Neural progenitor cell (in vitro differentiated cells): Measurements from ENCODE around the gene CCDC88A. TPM values are rescaled to one million over a fixed set of nuclear protein-coding genes. Genes with fewer than 3 reads are reported as not detected.

ENCODE experiments used
- DNase-seq: peaks from one replicate; pipeline ENCODE4 v3.0.0-alpha.2; 2016; ENCODE audit warnings: low spot score
- H2AFZ ChIP-seq: fragments of 200-600 bp; sonication (generic); replicated peaks from 2 replicates; pipeline ENCODE4 v1.6.1; 2016; ENCODE audit warnings: antibody characterized with exemption
- H3F3A ChIP-seq: fragments of 200-600 bp; sonication (generic); 2 replicates; pipeline ENCODE4 v1.6.1; 2016; ENCODE audit warnings: antibody characterized with exemption, low read depth
- H3K27ac ChIP-seq: fragments of 200-600 bp; sonication (generic); 2 replicates; pipeline ENCODE4 v1.5.1; 2016; ENCODE audit warnings: mild to moderate bottlenecking
- H3K27me3 ChIP-seq: fragments of 200-600 bp; sonication (generic); 2 replicates; pipeline ENCODE4 v1.6.1; 2016; ENCODE audit warnings: mild to moderate bottlenecking, moderate library complexity
- H3K36me3 ChIP-seq: fragments of 200-600 bp; sonication (generic); 2 replicates; pipeline ENCODE4 v1.5.1; 2016
- H3K4me1 ChIP-seq: fragments of 200-600 bp; sonication (generic); 2 replicates; pipeline ENCODE4 v1.6.1; 2016; ENCODE audit warnings: mixed run types
- H3K4me2 ChIP-seq: fragments of 200-600 bp; sonication (generic); 2 replicates; pipeline ENCODE4 v1.6.1; 2016
- H3K4me3 ChIP-seq: fragments of 200-600 bp; sonication (generic); 2 replicates; pipeline ENCODE4 v1.5.1; 2016
- H3K79me2 ChIP-seq: fragments of 200-600 bp; sonication (generic); 2 replicates; pipeline ENCODE4 v1.6.1; 2016; ENCODE audit warnings: low read depth
- H3K9ac ChIP-seq: fragments of 200-600 bp; sonication (generic); 2 replicates; pipeline ENCODE4 v1.6.1; 2016
- H3K9me3 ChIP-seq: fragments of 200-600 bp; sonication (generic); 2 replicates; pipeline ENCODE4 v1.5.1; 2016; ENCODE audit warnings: low read depth
- H4K20me1 ChIP-seq: fragments of 200-600 bp; sonication (generic); 2 replicates; pipeline ENCODE4 v1.6.1; 2016; ENCODE audit warnings: low read depth
- H3K27ac Mint-ChIP-seq: 3 replicates; pipeline ENCODE4 v1.8.0; 2021; ENCODE audit warnings: mixed read lengths
- H3K27me3 Mint-ChIP-seq: 2 replicates; pipeline ENCODE4 v1.8.0; 2022; ENCODE audit warnings: low read depth, mild to moderate bottlenecking, inconsistent platforms, moderate library complexity, mixed read lengths; ENCODE audit not compliant: insufficient read depth
- H3K36me3 Mint-ChIP-seq: 3 replicates; pipeline ENCODE4 v1.8.0; 2021; ENCODE audit warnings: mixed read lengths
- H3K4me1 Mint-ChIP-seq: 3 replicates; pipeline ENCODE4 v1.8.0; 2021; ENCODE audit warnings: mixed read lengths
- H3K4me3 Mint-ChIP-seq: 3 replicates; pipeline ENCODE4 v1.8.0; 2021; ENCODE audit warnings: mild to moderate bottlenecking, moderate library complexity, mixed read lengths
- H3K9me3 Mint-ChIP-seq: 3 replicates; pipeline ENCODE4 v1.8.0; 2020; ENCODE audit warnings: mixed read lengths
- EZH2 ChIP-seq: fragments of 200-600 bp; sonication (generic); IDR thresholded peaks from 2 replicates; pipeline ENCODE4 v1.6.1; 2017; ENCODE audit warnings: antibody characterized with exemption, mild to moderate bottlenecking, moderate library complexity
- EZH2phosphoT487 ChIP-seq: fragments of 200-600 bp; sonication (generic); IDR thresholded peaks from 2 replicates; pipeline ENCODE4 v1.6.1; 2017; ENCODE audit warnings: antibody characterized with exemption
- total RNA-seq: library from RNA; depleted of rRNA; stranded (reverse); fragments of >200 nt; gene quantifications from 2 replicates; pipeline ENCODE4 v1.2.3, GENCODE V29; 2015; ENCODE audit warnings: low replicate concordance
- TF ChIP-seq, protein P1 (sequence below): fragments of 200-600 bp; sonication (generic); IDR thresholded peaks from 2 replicates; pipeline ENCODE4 v1.5.1; 2017; ENCODE audit warnings: antibody characterized with exemption, mild to moderate bottlenecking

CCDC88A gene
- total RNA-seq, 1 donor from 2014 or later: 182 TPM

DNA sequence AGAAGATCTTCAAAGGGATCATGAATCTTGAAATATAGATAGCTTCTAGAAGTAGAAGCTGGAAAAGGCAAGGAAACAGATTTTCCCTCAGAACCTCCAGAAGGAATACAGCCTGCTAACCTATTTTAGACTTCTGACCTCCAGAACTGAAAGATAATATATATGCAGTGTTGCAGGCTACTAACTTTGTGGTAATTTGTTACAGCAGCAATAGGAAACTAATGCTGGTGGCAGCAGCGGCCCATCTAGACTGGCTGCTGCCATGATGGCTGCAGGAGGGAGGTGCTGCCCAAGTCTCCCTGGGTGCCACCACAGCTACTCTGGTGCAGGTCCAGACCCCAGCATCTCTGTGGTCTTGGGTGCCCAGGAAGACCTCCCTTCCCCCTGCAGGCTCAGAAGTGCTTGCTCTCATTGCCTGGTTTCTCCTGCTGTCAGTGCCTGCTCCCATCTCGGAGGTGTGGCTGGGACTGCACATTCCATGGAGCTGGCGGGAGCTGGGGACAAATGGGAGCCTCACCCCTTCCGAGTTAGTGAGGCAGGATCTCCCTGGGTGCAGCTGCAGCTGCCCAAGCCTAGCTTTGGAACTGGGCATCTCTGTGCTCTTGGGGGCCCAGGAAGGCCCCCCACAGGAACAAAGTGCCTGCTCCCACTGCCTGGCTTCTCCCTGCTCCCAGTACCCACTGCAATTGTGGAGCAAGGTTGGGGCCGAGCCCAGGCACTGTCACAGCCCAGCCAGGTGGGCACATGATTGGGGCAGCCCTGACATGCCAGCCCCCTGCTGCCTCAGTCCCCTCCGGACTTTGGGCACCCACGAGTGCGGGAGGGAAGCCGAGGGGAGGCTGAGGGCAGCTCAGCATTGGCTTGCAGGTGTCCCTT lies 18.1 kb upstream of the CCDC88A start:
- no peak overlapping the region for H3K27ac ChIP-seq
- H3K4me3 Mint-ChIP-seq: no peak overlapping the region
- peaks cover 2% of the 10 kb centered on the region for H3K9me3 Mint-ChIP-seq
- H3F3A ChIP-seq: no peaks in the 10 kb centered on the region
- H3K4me2 ChIP-seq: no peak overlapping the region
- H3K4me3 ChIP-seq: no peak overlapping the region
- H3K27me3 Mint-ChIP-seq: no peaks in the 10 kb centered on the region
- TF ChIP-seq, protein P1, sequence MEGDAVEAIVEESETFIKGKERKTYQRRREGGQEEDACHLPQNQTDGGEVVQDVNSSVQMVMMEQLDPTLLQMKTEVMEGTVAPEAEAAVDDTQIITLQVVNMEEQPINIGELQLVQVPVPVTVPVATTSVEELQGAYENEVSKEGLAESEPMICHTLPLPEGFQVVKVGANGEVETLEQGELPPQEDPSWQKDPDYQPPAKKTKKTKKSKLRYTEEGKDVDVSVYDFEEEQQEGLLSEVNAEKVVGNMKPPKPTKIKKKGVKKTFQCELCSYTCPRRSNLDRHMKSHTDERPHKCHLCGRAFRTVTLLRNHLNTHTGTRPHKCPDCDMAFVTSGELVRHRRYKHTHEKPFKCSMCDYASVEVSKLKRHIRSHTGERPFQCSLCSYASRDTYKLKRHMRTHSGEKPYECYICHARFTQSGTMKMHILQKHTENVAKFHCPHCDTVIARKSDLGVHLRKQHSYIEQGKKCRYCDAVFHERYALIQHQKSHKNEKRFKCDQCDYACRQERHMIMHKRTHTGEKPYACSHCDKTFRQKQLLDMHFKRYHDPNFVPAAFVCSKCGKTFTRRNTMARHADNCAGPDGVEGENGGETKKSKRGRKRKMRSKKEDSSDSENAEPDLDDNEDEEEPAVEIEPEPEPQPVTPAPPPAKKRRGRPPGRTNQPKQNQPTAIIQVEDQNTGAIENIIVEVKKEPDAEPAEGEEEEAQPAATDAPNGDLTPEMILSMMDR: no peak
- TF ChIP-seq EZH2phosphoT487 (no peak), EZH2 (no peak)
- no peaks in the 10 kb centered on the region for H3K27me3 ChIP-seq
- no peak overlapping the region for H2AFZ ChIP-seq
- H3K4me1 Mint-ChIP-seq: no peaks in the 10 kb centered on the region
- H3K9me3 ChIP-seq: no peaks in the 10 kb centered on the region
- no peaks in the 10 kb centered on the region for H3K4me1 ChIP-seq
- no peaks in the 10 kb centered on the region for H4K20me1 ChIP-seq
- no peaks in the 10 kb centered on the region for H3K79me2 ChIP-seq
- no peak overlapping the region for H3K9ac ChIP-seq
- no peaks in the 10 kb centered on the region for H3K36me3 ChIP-seq
- no peak overlapping the region for H3K27ac Mint-ChIP-seq
- no peaks in the 10 kb centered on the region for H3K36me3 Mint-ChIP-seq
- no peak for DNase-seq

- no peak overlapping the region for H3K4me3 Mint-ChIP-seq
- peak overlapping the region; percentile 80 for H2AFZ ChIP-seq
- H3K9me3 ChIP-seq: no peaks in the 10 kb centered on the region
- peaks cover 3% of the 10 kb centered on the region for H3K27me3 Mint-ChIP-seq
- no peaks in the 10 kb centered on the region for H3K79me2 ChIP-seq
- no peaks in the 10 kb centered on the region for H3K27me3 ChIP-seq
- H3K9me3 Mint-ChIP-seq: no peaks in the 10 kb centered on the region
- H3K4me1 ChIP-seq: no peaks in the 10 kb centered on the region
- peaks cover 4% of the 10 kb centered on the region for H3K4me1 Mint-ChIP-seq
- no peak overlapping the region for H3K4me2 ChIP-seq
- no peaks in the 10 kb centered on the region for H3K36me3 ChIP-seq
- H3K27ac Mint-ChIP-seq: no peak overlapping the region
- H3K36me3 Mint-ChIP-seq: no peaks in the 10 kb centered on the region
- no peak overlapping the region for H3K4me3 ChIP-seq
- no peaks in the 10 kb centered on the region for H4K20me1 ChIP-seq
- peak; percentile 38 for DNase-seq
- no peak overlapping the region for H3K9ac ChIP-seq
- TF ChIP-seq EZH2: no peak
- TF ChIP-seq, protein P1: peak; percentile 66
- H3K27ac ChIP-seq: no peak overlapping the region
- no peaks in the 10 kb centered on the region for H3F3A ChIP-seq
Observed at GRCh38 chr2:55431982-55432627, 12.4 kb upstream of the CCDC88A start.

DNA sequence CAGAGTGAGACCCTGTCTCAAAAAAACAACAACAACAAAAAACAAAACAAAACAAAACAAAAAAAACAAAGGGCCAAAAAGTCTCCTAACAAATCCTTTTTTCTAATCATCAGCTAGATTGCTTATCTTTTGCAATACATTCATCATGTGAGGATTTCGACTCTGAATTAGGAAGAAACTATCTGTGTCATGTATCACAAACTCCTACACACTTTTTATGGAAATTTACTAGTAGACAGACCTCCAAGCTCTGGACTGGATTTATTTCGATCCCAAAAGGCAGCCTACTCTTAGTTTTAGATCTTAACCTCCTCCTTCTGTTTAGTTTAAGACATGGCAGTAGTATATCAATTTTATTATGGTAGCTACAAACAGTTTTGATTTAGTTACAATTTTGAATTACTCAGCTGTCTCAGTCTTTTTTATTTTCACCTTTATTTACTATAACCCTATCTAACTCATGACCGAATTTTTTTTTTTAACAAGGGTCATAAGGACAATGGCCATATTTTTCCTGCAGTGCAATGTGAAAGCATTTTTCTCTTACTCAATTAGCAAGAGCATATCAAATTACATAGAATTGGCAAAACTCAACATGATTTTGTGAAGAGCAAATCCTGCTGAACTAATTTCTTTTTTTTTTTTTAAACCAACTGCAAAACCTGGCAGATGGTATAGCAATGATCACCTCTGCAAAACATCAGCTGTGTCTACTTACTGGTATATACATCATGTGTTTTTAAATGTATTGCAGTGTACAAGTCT lies 10.7 kb upstream of the CCDC88A start:
- no peak overlapping the region for H3K27ac Mint-ChIP-seq

More for the DNA sequence above, 10.7 kb upstream of the CCDC88A start:
- no peak for DNase-seq
- no peaks in the 10 kb centered on the region for H3K79me2 ChIP-seq
- no peak overlapping the region for H3K4me3 ChIP-seq
- H3K4me3 Mint-ChIP-seq: no peak overlapping the region
- H3K36me3 ChIP-seq: no peaks in the 10 kb centered on the region
- H3K9ac ChIP-seq: no peak overlapping the region
- no peaks in the 10 kb centered on the region for H3K9me3 ChIP-seq
- no peaks in the 10 kb centered on the region for H3K9me3 Mint-ChIP-seq
- TF ChIP-seq EZH2phosphoT487 (no peak), EZH2 (no peak)
- TF ChIP-seq, protein P1: no peak
- no peaks in the 10 kb centered on the region for H3K27me3 ChIP-seq
- H3K4me2 ChIP-seq: no peak overlapping the region
- peaks cover 3% of the 10 kb centered on the region for H3K27me3 Mint-ChIP-seq
- no peaks in the 10 kb centered on the region for H3K36me3 Mint-ChIP-seq
- H3K4me1 Mint-ChIP-seq: peaks cover 4% of the 10 kb centered on the region
- no peaks in the 10 kb centered on the region for H3F3A ChIP-seq
- H2AFZ ChIP-seq: no peak overlapping the region
- no peaks in the 10 kb centered on the region for H4K20me1 ChIP-seq
- H3K4me1 ChIP-seq: no peaks in the 10 kb centered on the region
- no peak overlapping the region for H3K27ac ChIP-seq
